SJSA1 (cell line): ENCODE data around the gene CLIC5. TPM values are rescaled to one million over a fixed set of nuclear protein-coding genes. Genes with fewer than 3 reads are reported as not detected.

Experiments
- DNase-seq, 2 experiments: peaks; one replicate each; pipeline ENCODE4 v3.0.0-alpha.2; 2015 to 2020; ENCODE audit warnings: low spot score in 2 of 2, low read depth in 1 of 2
- H3K27ac ChIP-seq: fragments of 250-450 bp; sonication (Bioruptor Pico); 2 replicates; pipeline ENCODE4 v1.5.1; 2020; ENCODE audit warnings: mild to moderate bottlenecking, moderate library complexity
- H3K27me3 ChIP-seq: fragments of 250-450 bp; sonication (Bioruptor Pico); replicated peaks from 2 replicates; pipeline ENCODE4 v1.5.1; 2020; ENCODE audit warnings: mild to moderate bottlenecking, moderate library complexity
- H3K36me3 ChIP-seq: fragments of 250-450 bp; sonication (Bioruptor Pico); 2 replicates; pipeline ENCODE4 v1.5.1; 2020; ENCODE audit warnings: mild to moderate bottlenecking
- H3K4me1 ChIP-seq: fragments of 250-450 bp; sonication (Bioruptor Pico); replicated peaks from 2 replicates; pipeline ENCODE4 v1.6.1; 2021; ENCODE audit warnings: mild to moderate bottlenecking
- H3K4me3 ChIP-seq: fragments of 250-450 bp; sonication (Bioruptor Pico); 2 replicates; pipeline ENCODE4 v1.5.1; 2020; ENCODE audit warnings: mild to moderate bottlenecking
- H3K9me3 ChIP-seq: fragments of 250-450 bp; sonication (Bioruptor Pico); replicated peaks from 2 replicates; pipeline ENCODE4 v1.5.1; 2020; ENCODE audit warnings: mild to moderate bottlenecking
- total RNA-seq: library from RNA; depleted of rRNA; stranded (reverse); fragments of >200 nt; shearing (Covaris generic); gene quantifications from 2 replicates; pipeline ENCODE4 v1.2.3, GENCODE V29; 2014

CLIC5 gene
- total RNA-seq, 1 experiment from 2014 or later, result 1.2 TPM

DNA sequence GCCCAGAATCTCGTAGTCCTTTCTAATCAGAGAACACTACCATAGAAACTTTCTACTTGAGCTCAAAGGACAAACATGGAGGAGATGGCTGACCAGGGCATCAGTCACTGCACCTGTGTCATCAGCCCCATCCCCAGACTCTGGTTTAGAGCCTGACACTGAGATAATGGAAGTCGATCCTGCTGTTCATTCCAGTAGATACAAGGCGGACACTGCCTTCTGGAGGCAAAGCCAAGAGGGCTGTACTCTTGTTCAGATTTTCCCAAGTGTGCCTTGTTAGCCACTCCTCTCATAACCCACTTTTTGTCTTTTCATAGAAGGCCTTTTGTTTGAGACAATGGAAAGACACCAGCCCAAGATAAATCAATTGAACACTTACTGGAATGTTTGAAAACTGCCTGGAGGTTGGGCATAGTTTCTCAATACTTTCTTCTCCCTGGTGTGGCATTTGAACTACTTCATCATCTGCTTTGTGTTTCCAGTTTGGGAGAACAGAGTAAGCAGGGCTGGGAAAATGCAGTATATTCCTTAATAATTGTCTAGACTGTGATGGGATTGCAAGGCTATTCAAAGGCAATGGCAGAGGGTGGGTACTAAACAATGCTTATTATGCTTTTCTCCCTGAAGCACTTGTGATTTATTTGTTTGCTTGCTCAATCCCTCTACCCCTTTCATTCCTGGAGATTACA is 99.7 kb downstream of the CLIC5 start:
- Histone ChIP-seq H3K27ac (no peak overlapping the region), H3K9me3 (no peaks in the 10 kb centered on the region), H3K36me3 (no peaks in the 10 kb centered on the region), H3K4me1 (no peaks in the 10 kb centered on the region), H3K4me3 (no peak overlapping the region), H3K27me3 (no peaks in the 10 kb centered on the region)
- no peak for DNase-seq

DNA sequence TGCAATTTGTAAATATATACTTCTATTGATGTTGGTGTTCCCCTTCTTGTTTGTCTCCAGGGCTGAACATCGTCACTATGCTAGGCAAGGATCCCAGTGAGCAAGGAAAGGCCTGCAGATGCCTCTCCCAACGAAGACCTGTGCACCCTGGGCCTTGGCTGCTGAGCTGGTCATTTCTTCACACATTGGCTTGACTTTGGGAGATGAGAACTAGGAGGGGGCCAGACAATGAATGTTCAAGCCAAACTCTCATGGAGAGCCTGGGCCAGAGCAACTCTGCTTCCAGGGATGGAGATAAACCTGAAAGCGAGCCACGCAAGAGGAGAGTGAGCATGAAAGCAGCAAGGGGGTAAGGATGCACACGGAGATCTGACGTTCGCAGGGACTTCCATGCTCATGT is 104.0 kb downstream of the CLIC5 start:
- H3K27ac ChIP-seq, result no peak overlapping the region
- no peaks in the 10 kb centered on the region for H3K27me3 ChIP-seq
- no peaks in the 10 kb centered on the region for H3K36me3 ChIP-seq
- H3K4me1 ChIP-seq, result no peaks in the 10 kb centered on the region
- no peaks in the 10 kb centered on the region; the same call in 1 of the 2 replicates for H3K9me3 ChIP-seq
- DNase-seq, result no peak
- no peak overlapping the region for H3K4me3 ChIP-seq

DNA sequence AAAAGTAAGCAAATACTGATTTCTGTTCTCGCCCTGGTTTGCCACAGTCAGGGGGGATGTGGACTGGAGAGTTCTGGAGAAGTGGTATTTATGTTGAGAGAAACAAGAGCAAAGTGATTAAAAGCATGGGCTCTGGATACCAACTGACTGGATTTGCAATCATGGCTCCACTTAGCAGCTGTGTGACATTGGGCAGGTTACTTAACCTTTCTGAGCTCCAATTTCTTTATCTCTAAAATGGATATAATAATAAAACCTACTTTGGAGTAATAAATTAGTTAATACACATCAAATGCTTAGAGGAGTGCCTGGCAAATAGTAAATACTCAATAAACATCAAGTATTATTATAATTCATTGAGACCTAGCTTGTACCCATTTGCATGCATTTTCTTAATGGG is 111.7 kb downstream of the CLIC5 start:
- Histone ChIP-seq H3K36me3 (no peaks in the 10 kb centered on the region), H3K4me3 (no peak overlapping the region), H3K4me1 (no peaks in the 10 kb centered on the region), H3K27ac (no peak overlapping the region), H3K27me3 (no peaks in the 10 kb centered on the region), H3K9me3 (no peaks in the 10 kb centered on the region; the same call in 1 of the 2 replicates)
- no peak for DNase-seq

DNA sequence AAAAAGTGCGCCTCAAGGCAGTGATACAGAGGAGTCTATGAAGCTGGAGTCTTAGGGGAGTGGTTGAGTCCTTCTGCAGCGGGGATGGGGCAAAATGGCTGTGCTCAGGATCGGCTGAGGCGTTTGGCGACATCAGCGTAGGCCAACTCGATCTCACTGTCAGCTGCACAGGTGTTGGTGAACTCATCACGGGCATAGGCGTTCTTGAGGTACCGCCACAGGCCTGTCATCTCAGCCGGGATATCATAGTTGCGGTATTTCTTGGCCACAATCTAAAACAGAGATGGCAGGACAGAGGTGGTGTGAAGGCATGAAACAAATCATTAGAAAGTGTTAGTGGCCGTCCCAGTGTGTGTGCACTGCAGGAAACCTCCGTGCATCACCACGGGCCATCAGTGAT is 112.7 kb downstream of the CLIC5 start:
- Histone ChIP-seq H3K27ac (no peak overlapping the region), H3K36me3 (no peaks in the 10 kb centered on the region), H3K4me1 (no peaks in the 10 kb centered on the region), H3K27me3 (no peaks in the 10 kb centered on the region), H3K4me3 (no peak overlapping the region), H3K9me3 (no peaks in the 10 kb centered on the region; the same call in 1 of the 2 replicates)
- no peak for DNase-seq

DNA sequence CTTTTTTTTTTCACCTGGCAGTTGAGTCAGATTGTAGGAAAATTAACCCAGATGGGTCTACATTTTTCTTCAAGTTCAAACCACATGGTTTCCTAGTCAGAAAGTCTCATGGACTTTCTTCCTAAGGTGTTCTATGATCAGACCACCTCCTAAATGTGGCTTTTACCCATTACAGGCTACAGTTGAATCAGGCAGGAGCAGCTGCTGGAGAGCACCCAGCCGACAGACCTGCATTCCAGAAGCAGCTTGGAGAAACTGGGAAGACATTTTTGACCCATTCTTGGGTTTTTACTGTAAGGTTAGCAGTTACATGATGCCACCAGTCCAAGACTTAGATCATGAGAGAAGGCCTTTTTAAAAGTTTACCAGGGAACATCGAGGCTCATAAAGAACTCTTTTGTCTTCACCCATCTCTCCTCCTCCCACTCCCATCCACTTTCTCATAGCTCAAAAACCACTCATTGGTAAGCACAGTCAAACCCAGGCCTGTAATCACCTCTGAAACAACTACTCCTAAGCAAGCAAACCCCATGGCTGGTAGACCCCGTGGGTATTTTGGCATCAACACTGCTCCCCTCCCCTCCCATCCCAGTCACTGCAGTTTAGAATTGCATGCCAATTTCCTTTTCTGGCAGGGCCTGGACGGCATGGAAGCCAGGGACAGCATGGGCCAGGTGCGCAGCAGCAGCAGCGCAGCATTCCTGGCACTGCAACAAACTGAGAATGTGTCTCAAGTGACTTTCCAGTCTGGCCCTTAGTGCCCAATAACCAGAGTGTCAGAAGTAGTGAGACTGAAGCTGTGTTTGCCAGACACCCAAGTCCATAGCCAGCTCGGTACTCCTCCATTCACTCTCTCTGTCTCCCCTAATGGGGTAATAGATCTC is 113.7 kb downstream of the CLIC5 start:
- DNase-seq, result no peak
- H3K27me3 ChIP-seq, result no peaks in the 10 kb centered on the region
- no peak overlapping the region for H3K4me3 ChIP-seq
- no peaks in the 10 kb centered on the region; the same call in 1 of the 2 replicates for H3K9me3 ChIP-seq
- H3K36me3 ChIP-seq, result no peaks in the 10 kb centered on the region
- H3K27ac ChIP-seq, result no peak overlapping the region
- H3K4me1 ChIP-seq, result peaks cover 6% of the 10 kb centered on the region

DNA sequence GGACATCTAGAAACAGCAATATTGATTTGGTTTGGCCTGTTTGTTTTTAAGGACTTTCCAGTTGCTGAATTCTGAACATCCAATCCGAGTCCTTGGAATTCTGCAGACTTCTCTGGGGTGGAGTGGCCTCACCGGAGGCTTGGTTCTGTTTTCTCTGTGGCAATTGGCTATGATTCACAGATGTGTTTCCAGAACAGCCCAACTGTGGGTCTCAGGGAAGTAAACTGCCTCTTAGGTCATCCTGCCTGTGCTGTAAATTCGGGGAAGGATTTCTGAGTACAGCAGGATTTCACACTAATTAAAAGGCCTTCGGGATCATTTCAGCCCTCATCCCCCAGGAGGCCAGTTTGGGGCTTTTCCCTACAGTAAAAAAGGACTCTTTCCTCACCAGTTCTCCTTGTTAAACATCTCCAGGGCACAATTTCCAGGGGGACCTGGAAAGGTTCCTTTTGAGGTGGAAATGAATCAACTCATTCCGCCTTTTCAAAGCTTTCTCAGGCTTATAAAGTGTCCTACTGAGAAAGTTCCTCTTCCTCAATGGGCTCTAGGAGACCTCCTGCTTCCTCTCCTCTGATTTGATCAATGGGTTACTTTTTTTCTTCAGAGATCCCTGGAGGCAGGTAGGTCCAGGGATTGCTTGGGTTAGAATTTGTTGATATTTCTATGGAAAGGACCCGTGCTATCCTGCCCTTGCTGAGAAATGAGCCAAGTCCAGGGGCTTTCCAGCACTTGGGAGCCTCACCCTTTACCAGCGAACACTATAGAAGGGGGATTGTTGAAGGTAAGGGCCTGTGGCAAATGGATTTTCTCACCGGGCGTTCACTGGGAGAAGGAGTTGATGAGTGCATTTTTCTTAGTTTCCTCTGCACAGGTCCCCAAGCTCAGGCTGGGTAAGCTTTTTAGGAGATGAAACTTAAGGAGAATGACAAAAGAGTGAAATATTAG is 114.6 kb downstream of the CLIC5 start:
- DNase-seq, result no peak
- H3K36me3 ChIP-seq, result no peaks in the 10 kb centered on the region
- no peak overlapping the region for H3K27ac ChIP-seq
- no peaks in the 10 kb centered on the region for H3K9me3 ChIP-seq
- H3K27me3 ChIP-seq, result no peaks in the 10 kb centered on the region
- peaks cover 16% of the 10 kb centered on the region for H3K4me1 ChIP-seq
- H3K4me3 ChIP-seq, result no peak overlapping the region

DNA sequence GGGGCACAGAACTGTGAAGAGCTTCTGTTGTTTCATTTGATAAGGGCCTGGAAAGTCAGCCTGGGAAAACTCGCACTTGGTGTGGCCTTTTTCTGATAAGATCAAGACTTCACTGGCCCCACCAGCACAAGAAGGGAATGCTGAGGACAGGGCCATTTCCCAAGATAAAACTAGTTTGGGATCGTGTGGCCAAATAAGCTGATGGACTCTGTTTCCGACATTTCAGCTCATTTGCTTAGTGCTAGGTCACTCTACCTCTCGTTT is 116.0 kb downstream of the CLIC5 start:
- DNase-seq, result no peak
- Histone ChIP-seq H3K9me3 (no peaks in the 10 kb centered on the region), H3K27ac (no peak overlapping the region), H3K4me1 (peaks cover 16% of the 10 kb centered on the region), H3K36me3 (no peaks in the 10 kb centered on the region), H3K27me3 (no peaks in the 10 kb centered on the region), H3K4me3 (no peak overlapping the region)

- Histone ChIP-seq H3K27me3 (no peaks in the 10 kb centered on the region), H3K36me3 (no peaks in the 10 kb centered on the region), H3K9me3 (no peaks in the 10 kb centered on the region), H3K4me3 (no peak overlapping the region), H3K4me1 (peaks cover 16% of the 10 kb centered on the region), H3K27ac (no peak overlapping the region)
- DNase-seq, result no peak
Measured at GRCh38 chr6:45898941-45899682, 116.5 kb downstream of the CLIC5 start.

DNA sequence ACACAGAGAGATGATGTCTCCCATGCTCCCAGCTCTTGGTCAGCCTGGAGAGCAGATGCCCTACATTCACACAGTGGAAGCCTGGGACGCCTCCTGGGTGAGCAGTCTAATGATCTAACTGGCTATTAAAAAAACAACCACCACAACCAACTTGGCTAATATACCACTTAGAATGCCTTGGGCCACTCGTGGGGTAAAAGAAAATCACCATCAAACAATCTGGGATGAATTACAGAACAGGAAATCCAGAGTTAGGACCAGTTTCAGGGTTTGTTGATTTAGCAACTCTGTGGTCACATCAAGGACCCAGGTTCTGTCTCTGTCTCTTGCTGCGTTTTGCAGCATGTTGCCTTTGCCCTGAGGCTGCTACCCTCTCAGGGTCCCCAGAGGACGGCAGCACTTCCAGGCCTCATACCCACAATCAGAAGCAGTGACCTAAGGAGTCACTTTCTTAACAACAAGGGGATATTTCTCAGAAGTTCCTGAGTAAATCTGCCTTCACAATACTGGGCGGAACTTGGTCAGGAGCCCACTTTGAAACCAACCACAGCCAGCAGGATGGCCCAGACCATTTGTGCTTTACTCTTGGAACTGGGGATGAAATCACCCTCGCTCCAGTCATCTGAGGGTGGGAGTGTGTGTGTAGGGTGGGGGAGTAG is 118.7 kb downstream of the CLIC5 start:
- Histone ChIP-seq H3K4me3 (no peak overlapping the region), H3K27me3 (no peaks in the 10 kb centered on the region), H3K36me3 (no peaks in the 10 kb centered on the region), H3K4me1 (peaks cover 16% of the 10 kb centered on the region), H3K27ac (peak overlapping the region; percentile 33; the same call in 1 of the 2 replicates), H3K9me3 (no peaks in the 10 kb centered on the region)
- DNase-seq, result peak; percentile 71 to 85

DNA sequence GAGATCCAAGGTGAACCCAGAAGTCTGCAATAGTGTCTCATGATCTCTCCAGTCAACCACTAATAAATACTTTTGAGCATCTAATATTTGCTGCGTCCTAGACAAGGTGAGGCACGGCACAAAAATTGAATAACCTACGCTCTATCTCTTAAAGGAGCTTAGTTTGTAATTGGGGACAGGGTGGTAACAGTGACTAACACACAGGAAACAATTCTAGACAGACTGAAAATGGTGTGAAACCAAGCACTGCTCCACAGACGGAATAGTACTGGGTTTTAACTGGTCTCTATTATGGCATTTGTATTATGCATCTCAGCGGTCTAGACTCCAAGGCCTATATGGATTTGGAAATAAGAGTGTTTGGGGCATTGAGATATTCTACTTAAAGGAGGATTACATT is 120.1 kb downstream of the CLIC5 start:
- Histone ChIP-seq H3K4me1 (peaks cover 18% of the 10 kb centered on the region), H3K27me3 (no peaks in the 10 kb centered on the region), H3K9me3 (no peaks in the 10 kb centered on the region), H3K27ac (no peak overlapping the region), H3K36me3 (no peaks in the 10 kb centered on the region), H3K4me3 (no peak overlapping the region)
- no peak for DNase-seq

DNA sequence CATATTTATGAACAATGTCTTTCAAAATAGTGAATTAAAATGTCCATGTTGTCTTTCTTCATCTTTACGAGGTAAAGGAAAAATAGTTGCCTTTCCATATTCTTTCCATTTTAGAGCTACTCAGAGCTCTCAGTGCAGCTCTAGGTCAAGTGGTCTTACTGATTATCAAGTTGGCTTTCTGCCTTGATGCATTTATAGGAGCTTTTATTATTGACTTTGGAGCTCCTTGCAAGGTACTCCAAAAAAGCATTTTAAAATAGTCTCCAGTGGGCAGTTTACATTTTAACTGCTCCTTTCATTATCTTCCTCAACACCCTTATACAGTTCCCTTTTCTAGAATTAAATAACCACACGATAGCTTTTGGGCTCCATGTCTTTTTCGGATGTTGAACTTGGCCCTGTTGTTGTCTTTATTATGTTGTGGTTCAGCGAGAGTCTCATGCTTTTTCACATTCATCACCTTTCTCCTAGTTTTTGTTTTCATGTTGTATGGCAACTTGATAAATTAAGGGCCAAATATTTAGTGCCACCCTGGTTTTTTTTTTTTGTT is 122.9 kb downstream of the CLIC5 start:
- no peaks in the 10 kb centered on the region for H3K27me3 ChIP-seq
- no peak overlapping the region for H3K27ac ChIP-seq
- DNase-seq, result no peak
- no peaks in the 10 kb centered on the region for H3K9me3 ChIP-seq
- peaks cover 24% of the 10 kb centered on the region for H3K4me1 ChIP-seq
- no peak overlapping the region for H3K4me3 ChIP-seq
- H3K36me3 ChIP-seq, result no peaks in the 10 kb centered on the region

GRCh38 chr6:45892196-45892595 is 123.5 kb downstream of the CLIC5 start:
- Histone ChIP-seq H3K27ac (no peak overlapping the region), H3K27me3 (no peaks in the 10 kb centered on the region), H3K4me3 (no peak overlapping the region), H3K36me3 (no peaks in the 10 kb centered on the region), H3K4me1 (peaks cover 20% of the 10 kb centered on the region), H3K9me3 (no peaks in the 10 kb centered on the region)
- no peak for DNase-seq
